GM18505 (cell line): ENCODE measurements around the gene GALNT7.

Experiments
- ATAC-seq: cut with Tn5 transposase; IDR thresholded peaks from one replicate; pipeline ENCODE4 v1.9.1; 2021; ENCODE audit not compliant: unreplicated experiment
- POLR2A ChIP-seq: IDR thresholded peaks from 4 replicates; pipeline ENCODE4 v1.6.1; 2011; ENCODE audit warnings: borderline replicate concordance; ENCODE audit not compliant: insufficient read depth, insufficient read length; ENCODE audit errors: extremely low read depth

Gene GALNT7

GRCh38 chr4:173367946-173368345 lies 199.3 kb downstream of the GALNT7 start:
- no peak for ATAC-seq
- no peak for TF ChIP-seq POLR2A

DNA sequence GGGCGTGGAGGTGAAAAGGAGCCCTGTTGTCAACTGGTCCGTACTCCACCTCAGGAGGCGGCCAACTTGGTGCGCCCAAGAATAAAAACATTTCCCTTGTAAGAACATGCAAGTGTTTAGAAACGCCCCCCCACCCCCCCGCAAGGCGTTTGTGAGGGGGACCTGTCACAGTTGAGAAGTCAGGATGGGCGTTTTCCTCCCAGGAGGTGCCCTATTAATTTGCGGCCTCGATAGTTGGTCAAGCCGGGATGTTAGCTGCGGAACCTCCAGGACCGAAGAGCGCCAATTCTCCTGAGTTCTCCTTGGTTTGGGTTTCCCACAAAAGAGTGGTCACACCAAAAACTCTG lies 201.5 kb downstream of the GALNT7 start:
- no peak for TF ChIP-seq POLR2A
- ATAC-seq = peak; percentile 5

- peak; percentile 68 for ATAC-seq
- TF ChIP-seq POLR2A = peak; percentile 98
These were observed 202.1 kb downstream of the GALNT7 start, which contains the start of gene SAP30 for GRCh38 chr4:173370477-173371291. Gene SAP30, plus strand, starts transcription at chr4:173370954. Its CDS starts 229 bp downstream, at chr4:173371183.

DNA sequence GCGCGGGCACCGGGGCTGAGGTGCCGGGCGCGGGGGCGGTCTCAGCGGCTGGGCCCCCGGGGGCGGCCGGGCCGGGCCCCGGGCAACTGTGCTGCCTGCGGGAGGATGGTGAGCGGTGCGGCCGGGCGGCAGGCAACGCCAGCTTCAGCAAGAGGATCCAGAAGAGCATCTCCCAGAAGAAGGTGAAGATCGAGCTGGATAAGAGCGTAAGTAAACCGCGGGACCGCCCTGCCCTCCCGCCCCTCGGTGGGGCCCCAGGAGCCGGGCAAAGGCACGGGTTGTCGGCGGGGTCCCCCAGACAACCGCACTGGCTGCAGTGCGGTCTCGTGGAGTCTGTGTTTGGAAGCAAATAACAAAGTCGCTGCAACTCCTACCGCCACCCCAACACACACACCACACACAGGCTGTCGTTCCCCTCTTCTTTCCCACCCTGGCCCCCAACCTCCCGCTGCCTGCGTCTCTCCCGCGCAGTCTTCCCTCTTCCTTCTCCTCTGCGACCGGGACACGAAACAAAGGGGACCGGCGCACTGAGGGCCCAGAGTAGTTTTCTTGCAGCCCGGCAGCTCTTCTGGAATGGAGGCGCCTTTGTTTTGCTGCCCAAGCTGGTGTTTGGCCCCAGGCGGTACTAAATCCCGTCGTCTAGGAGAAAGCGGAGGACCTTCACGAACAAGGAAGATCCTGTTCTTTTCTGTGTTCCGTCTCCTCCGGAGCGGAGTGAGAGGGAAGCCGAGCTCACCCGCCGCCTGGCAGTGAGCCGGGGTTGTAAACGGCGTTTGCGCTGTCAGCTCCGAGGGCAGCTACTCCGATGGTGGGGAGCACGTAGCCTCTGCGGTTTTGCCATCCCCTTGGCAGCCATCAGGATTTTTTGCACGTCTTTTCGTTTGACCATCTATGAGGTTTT lies 202.9 kb downstream of the GALNT7 start:
- no peak for TF ChIP-seq POLR2A
- peak; percentile 21 for ATAC-seq
